ENCODE measurements around the gene CDK5RAP3.

Gene CDK5RAP3

DNA sequence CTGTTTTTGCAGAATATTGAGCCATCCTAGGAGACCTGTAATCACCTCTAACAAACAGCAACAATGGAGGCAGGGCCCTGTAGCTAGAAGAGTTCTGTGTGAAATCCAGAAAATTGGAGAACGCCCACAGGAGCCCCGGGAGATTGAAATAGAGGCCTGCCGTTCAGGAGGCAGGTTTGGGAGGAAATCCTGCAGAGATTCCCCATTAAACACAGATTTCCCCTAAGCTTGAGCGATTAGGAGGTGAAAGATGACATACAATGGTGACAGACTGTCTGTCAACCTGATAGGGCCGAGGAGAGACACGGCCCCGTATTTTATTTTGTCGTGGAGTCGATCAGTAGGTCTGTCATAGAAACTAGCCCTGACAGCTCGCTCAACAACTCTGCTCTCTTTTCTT, 18.2 kb downstream of the CDK5RAP3 start:
- TF ChIP-seq YY1 (IDR thresholded peaks at IDR 0.05; ENCODE audit: insufficient read depth, insufficient read length) (no peak), ZNF274 (IDR thresholded peaks at IDR 0.05; ENCODE audit: low read depth, low read length) (no peak), SUZ12 (IDR thresholded peaks at IDR 0.05; ENCODE audit: extremely low read depth, insufficient read depth, insufficient read length) (no peak)
- Histone ChIP-seq H3K27me3 (ENCODE audit: insufficient read depth, insufficient read length) (no peaks in the 10 kb centered on the region), H3K4me3 (ENCODE audit: insufficient read length, low read depth) (no peak overlapping the region), H3K4me1 (ENCODE audit: insufficient read depth, insufficient read length) (peaks cover 15% of the 10 kb centered on the region), H3K9ac (ENCODE audit: insufficient read length, low read depth) (no peak overlapping the region), H3K36me3 (ENCODE audit: insufficient read depth, insufficient read length, low read length) (peaks cover 5% of the 10 kb centered on the region), H3K9me3 (ENCODE audit: insufficient read depth, low read length) (no peaks in the 10 kb centered on the region)
- no peak for DNase-seq (ENCODE audit: low read depth, low spot score)

DNA sequence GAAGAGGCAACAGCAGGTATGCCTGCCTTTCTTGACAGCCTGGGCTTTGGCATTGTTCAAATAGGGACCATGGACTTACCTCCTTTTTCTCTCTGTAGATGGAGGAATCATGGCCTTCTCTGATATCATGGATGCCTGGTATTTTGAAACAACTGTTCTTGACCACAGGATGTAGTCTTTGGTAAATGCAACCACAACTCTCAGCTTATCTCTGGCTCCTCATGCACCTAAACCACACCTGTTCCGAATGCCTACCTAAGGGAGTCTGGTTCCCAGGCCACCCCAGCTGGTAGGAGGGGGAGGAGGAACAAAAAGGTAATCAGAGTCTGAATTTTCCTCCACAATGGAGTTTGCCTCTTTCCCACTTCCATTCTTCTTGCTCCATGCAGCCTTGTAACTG, 18.8 kb downstream of the CDK5RAP3 start:
- Histone ChIP-seq H3K27me3 (ENCODE audit: insufficient read depth, insufficient read length) (no peaks in the 10 kb centered on the region), H3K4me3 (ENCODE audit: insufficient read length, low read depth) (no peak overlapping the region), H3K9ac (ENCODE audit: insufficient read length, low read depth) (no peak overlapping the region), H3K4me1 (ENCODE audit: insufficient read depth, insufficient read length) (peaks cover 19% of the 10 kb centered on the region), H3K36me3 (ENCODE audit: insufficient read depth, insufficient read length, low read length) (peaks cover 3% of the 10 kb centered on the region), H3K9me3 (ENCODE audit: insufficient read depth, low read length) (no peaks in the 10 kb centered on the region)
- TF ChIP-seq ZNF274 (IDR thresholded peaks at IDR 0.05; ENCODE audit: low read depth, low read length) (no peak), YY1 (IDR thresholded peaks at IDR 0.05; ENCODE audit: insufficient read depth, insufficient read length) (no peak), SUZ12 (IDR thresholded peaks at IDR 0.05; ENCODE audit: extremely low read depth, insufficient read depth, insufficient read length) (no peak)
- no peak for DNase-seq (ENCODE audit: low read depth, low spot score)

DNA sequence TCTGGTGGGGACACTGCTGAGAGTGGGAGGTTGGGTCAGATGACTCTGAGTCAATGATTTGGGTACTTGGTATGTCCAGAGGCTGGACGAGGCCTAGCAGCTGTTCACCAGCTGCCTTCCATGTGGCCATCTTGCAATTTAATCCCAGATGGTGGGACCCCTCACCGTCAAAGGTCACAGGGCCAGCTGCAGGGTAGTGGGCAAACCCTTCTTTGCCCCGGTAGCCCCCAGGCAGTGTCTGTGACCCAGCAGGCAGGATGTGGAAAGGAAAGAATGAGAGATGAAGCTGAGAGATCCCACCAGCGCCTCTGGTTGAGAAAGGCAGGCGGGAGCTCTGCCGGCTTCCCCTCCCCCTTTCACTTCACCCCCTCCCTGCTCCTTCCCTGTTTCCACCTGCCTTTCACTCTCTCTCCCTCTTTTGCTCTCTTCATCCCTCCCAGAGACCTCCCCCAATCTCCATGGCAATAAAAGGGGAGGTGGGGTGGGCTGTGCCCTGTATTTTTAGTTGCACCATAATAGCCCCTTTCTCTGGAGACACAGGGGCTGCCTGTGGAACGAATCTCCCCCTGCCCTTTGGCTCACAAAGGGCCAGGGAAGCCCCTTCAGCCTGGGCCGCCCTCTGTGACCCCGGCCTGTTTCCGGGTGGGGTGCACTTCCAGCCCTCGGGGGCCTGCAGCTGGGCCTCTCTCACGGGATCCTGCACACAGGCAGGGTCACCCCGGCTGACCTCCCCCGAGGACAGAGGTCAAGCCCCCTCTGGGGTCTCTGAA, 20.2 kb downstream of the CDK5RAP3 start:
- Histone ChIP-seq H3K9me3 (ENCODE audit: insufficient read depth, low read length) (no peaks in the 10 kb centered on the region), H3K36me3 (ENCODE audit: insufficient read depth, insufficient read length, low read length) (no peaks in the 10 kb centered on the region), H3K4me3 (ENCODE audit: insufficient read length, low read depth) (peak overlapping the region; percentile 1), H3K4me1 (ENCODE audit: insufficient read depth, insufficient read length) (peaks cover 32% of the 10 kb centered on the region), H3K9ac (ENCODE audit: insufficient read length, low read depth) (peak overlapping the region; percentile 15), H3K27me3 (ENCODE audit: insufficient read depth, insufficient read length) (no peaks in the 10 kb centered on the region)
- no peak for TF ChIP-seq SUZ12 (IDR thresholded peaks at IDR 0.05; ENCODE audit: extremely low read depth, insufficient read depth, insufficient read length)
- no peak for TF ChIP-seq YY1 (IDR thresholded peaks at IDR 0.05; ENCODE audit: insufficient read depth, insufficient read length)
- no peak for TF ChIP-seq ZNF274 (IDR thresholded peaks at IDR 0.05; ENCODE audit: low read depth, low read length)
- DNase-seq (ENCODE audit: low read depth, low spot score) = no peak

- Histone ChIP-seq H3K36me3 (ENCODE audit: insufficient read depth, insufficient read length, low read length) (no peaks in the 10 kb centered on the region), H3K27me3 (ENCODE audit: insufficient read depth, insufficient read length) (no peaks in the 10 kb centered on the region), H3K4me3 (ENCODE audit: insufficient read length, low read depth) (no peak overlapping the region), H3K9ac (ENCODE audit: insufficient read length, low read depth) (no peak overlapping the region), H3K9me3 (ENCODE audit: insufficient read depth, low read length) (no peaks in the 10 kb centered on the region), H3K4me1 (ENCODE audit: insufficient read depth, insufficient read length) (peaks cover 31% of the 10 kb centered on the region)
- TF ChIP-seq YY1 (IDR thresholded peaks at IDR 0.05; ENCODE audit: insufficient read depth, insufficient read length) (no peak), ZNF274 (IDR thresholded peaks at IDR 0.05; ENCODE audit: low read depth, low read length) (no peak)
- DNase-seq (ENCODE audit: low read depth, low spot score) = no peak
Observed at GRCh38 chr17:47992216-47992615, 21.3 kb downstream of the CDK5RAP3 start.

DNA sequence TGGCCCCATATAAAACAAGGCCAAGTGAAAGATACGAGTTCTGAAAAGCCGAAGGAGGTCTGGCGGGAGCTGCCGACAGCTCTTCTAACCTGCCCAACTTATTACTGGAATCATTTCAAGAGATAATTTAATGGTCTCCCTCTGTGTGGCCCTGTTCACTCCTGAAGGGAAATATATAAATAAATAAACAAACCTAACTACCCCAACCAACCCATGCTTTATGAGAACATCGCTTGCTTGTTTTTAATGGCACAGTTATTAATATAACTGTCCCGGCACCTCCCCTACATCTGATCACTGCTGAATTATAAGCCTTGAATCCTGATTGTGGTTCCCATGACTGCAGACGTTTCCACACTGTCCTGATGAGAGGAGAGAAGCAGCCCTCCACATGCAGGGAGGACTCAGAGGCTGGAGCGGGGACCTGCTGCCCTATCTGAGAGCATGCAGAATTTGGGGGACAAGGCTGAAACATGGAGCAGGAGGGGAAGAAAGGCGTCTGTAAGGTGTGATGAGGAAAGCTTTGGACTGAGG, 22.2 kb downstream of the CDK5RAP3 start:
- Histone ChIP-seq H3K36me3 (ENCODE audit: insufficient read depth, insufficient read length, low read length) (no peaks in the 10 kb centered on the region), H3K4me1 (ENCODE audit: insufficient read depth, insufficient read length) (peaks cover 29% of the 10 kb centered on the region), H3K27me3 (ENCODE audit: insufficient read depth, insufficient read length) (no peaks in the 10 kb centered on the region), H3K9me3 (ENCODE audit: insufficient read depth, low read length) (no peaks in the 10 kb centered on the region), H3K4me3 (ENCODE audit: insufficient read length, low read depth) (no peak overlapping the region), H3K9ac (ENCODE audit: insufficient read length, low read depth) (peak overlapping the region; percentile 13)
- TF ChIP-seq YY1 (IDR thresholded peaks at IDR 0.05; ENCODE audit: insufficient read depth, insufficient read length) = no peak
- no peak for TF ChIP-seq ZNF274 (IDR thresholded peaks at IDR 0.05; ENCODE audit: low read depth, low read length)
- TF ChIP-seq SUZ12 (IDR thresholded peaks at IDR 0.05; ENCODE audit: extremely low read depth, insufficient read depth, insufficient read length) = no peak
- DNase-seq (ENCODE audit: low read depth, low spot score) = no peak

DNA sequence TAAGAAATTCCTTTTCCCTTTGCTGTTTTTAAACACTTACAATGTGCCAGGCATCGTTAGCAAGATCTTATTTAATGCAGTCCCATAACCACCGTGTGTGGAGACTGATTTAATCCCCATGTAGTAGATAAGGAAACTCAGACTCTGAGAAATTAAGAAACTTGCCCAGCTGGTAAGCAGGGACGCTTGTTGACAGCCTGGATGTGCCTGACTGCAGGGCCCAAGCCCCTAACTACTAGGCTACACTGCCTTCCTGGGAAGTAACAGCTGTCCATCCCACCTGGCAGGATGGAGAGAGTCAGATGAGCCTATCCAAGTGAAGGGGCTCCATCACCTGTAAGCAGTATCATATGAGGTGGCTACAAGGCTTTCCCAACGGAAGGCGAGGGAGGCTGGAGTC, 23.1 kb downstream of the CDK5RAP3 start:
- TF ChIP-seq SUZ12 (IDR thresholded peaks at IDR 0.05; ENCODE audit: extremely low read depth, insufficient read depth, insufficient read length) (no peak), YY1 (IDR thresholded peaks at IDR 0.05; ENCODE audit: insufficient read depth, insufficient read length) (no peak), ZNF274 (IDR thresholded peaks at IDR 0.05; ENCODE audit: low read depth, low read length) (no peak)
- Histone ChIP-seq H3K9me3 (ENCODE audit: insufficient read depth, low read length) (no peaks in the 10 kb centered on the region), H3K27me3 (ENCODE audit: insufficient read depth, insufficient read length) (no peaks in the 10 kb centered on the region), H3K9ac (ENCODE audit: insufficient read length, low read depth) (no peak overlapping the region), H3K36me3 (ENCODE audit: insufficient read depth, insufficient read length, low read length) (no peaks in the 10 kb centered on the region), H3K4me3 (ENCODE audit: insufficient read length, low read depth) (no peak overlapping the region), H3K4me1 (ENCODE audit: insufficient read depth, insufficient read length) (peaks cover 30% of the 10 kb centered on the region)
- no peak for DNase-seq (ENCODE audit: low read depth, low spot score)

DNA sequence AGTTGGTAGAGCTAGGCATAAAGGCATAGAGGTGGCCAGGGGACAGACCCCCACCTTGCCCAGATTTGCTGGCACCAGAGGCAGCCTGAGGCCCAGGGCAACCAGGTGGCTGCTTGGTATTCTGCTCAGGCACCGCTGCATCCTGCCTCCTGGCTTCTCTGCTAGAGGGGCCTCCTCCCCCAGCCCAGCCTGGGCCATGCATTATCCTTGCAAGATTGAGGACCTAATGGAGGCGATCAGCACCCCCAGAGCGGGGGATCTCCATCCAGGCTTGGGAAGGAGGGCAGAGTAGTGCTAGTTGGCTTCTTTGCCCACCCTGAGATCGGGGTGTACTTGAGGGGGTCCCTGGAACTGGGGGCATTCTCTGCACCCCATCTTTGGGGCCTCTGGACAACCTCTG, 23.8 kb downstream of the CDK5RAP3 start:
- Histone ChIP-seq H3K9me3 (ENCODE audit: insufficient read depth, low read length) (no peaks in the 10 kb centered on the region), H3K4me3 (ENCODE audit: insufficient read length, low read depth) (no peak overlapping the region), H3K36me3 (ENCODE audit: insufficient read depth, insufficient read length, low read length) (no peaks in the 10 kb centered on the region), H3K9ac (ENCODE audit: insufficient read length, low read depth) (peak overlapping the region; percentile 59), H3K4me1 (ENCODE audit: insufficient read depth, insufficient read length) (peaks cover 33% of the 10 kb centered on the region), H3K27me3 (ENCODE audit: insufficient read depth, insufficient read length) (no peaks in the 10 kb centered on the region)
- DNase-seq (ENCODE audit: low read depth, low spot score) = no peak
- no peak for TF ChIP-seq SUZ12 (IDR thresholded peaks at IDR 0.05; ENCODE audit: extremely low read depth, insufficient read depth, insufficient read length)
- TF ChIP-seq ZNF274 (IDR thresholded peaks at IDR 0.05; ENCODE audit: low read depth, low read length) = no peak
- no peak for TF ChIP-seq YY1 (IDR thresholded peaks at IDR 0.05; ENCODE audit: insufficient read depth, insufficient read length)

Measured in NT2/D1 (cell line).